Measurements from ENCODE around the gene FAM3A.

Gene FAM3A

GRCh38 chrX:154458954-154459778, 56.9 kb downstream of the FAM3A start:
- no peak for DNase-seq

- DNase-seq, result no peak
Observed at GRCh38 chrX:154458116-154458953, 57.7 kb downstream of the FAM3A start, which contains the start of gene PLXNA3. PLXNA3 (plus strand) TSS chrX:154458281; CDS start chrX:154460184, 1,903 bp downstream.

GRCh38 chrX:154457491-154458115, 58.4 kb downstream of the FAM3A start:
- no peak for DNase-seq
